Ovary (tissue), 9 donors: ENCODE results near the gene ZMAT3. TPM values are rescaled to one million over a fixed set of nuclear protein-coding genes. Genes with fewer than 3 reads are reported as not detected.

Source experiments
- DNase-seq, 5 donors: peaks; one replicate each; pipeline ENCODE4 v3.0.0-alpha.2; 2019 to 2020
- H3K27ac ChIP-seq, 2 donors: fragments of 200-600 bp; one replicate each; pipeline versions ENCODE4 v1.5.1 to v1.8.0; 2019 to 2022
- H3K27me3 ChIP-seq: fragments of 200-600 bp; one replicate; pipeline ENCODE4 v1.8.0; 2022
- H3K36me3 ChIP-seq: fragments of 200-600 bp; sonication (generic); one replicate; pipeline ENCODE4 v1.5.1; 2019
- H3K4me1 ChIP-seq: one replicate; pipeline ENCODE4 v1.8.1; 2013; ENCODE audit warnings: mild to moderate bottlenecking, moderate library complexity; ENCODE audit not compliant: insufficient read depth
- H3K4me3 ChIP-seq: fragments of 200-600 bp; sonication (generic); one replicate; pipeline ENCODE4 v1.5.1; 2017
- H3K9me3 ChIP-seq, 2 donors: fragments of 200-600 bp in 1 of 2; sonication (generic) in 1 of 2; one replicate each; pipeline versions ENCODE4 v1.5.1 to v1.8.1; 2013 to 2019; ENCODE audit warnings: mild to moderate bottlenecking in 1 of 2, moderate library complexity in 1 of 2
- CTCF ChIP-seq, 3 donors: fragments of 450-650 bp in 2 of 3; fragments of 200-600 bp in 1 of 3; IDR thresholded peaks; one replicate each; pipeline versions ENCODE4 v1.5.1 to v1.8.0; 2016 to 2022; ENCODE audit warnings: antibody characterized with exemption in 3 of 3, mild to moderate bottlenecking in 1 of 3
- EP300 ChIP-seq: sonication (generic); formaldehyde crosslinking; IDR thresholded peaks from one replicate; pipeline ENCODE4 v1.6.1; 2017; ENCODE audit warnings: antibody characterized with exemption
- POLR2A ChIP-seq: fragments of 450-650 bp; IDR thresholded peaks from one replicate; pipeline ENCODE4 v1.6.1; 2017; ENCODE audit warnings: antibody characterized with exemption, mild to moderate bottlenecking, moderate library complexity
- WGBS, 3 donors: extraction: QIAGEN DNeasy Blood & Tissue Kit in 1 of 3; methylation state at CpG; one replicate each; pipeline versions ENCODE4 v1.1.5 to v1.1.7; 2013 to 2017; 5-methylcytosine and 5-hydroxymethylcytosine counted together
- intact Hi-C, 4 donors: fragments of 100-400 bp; cut with DNase I; formaldehyde crosslinking; loops; one replicate each; pipeline versions ENCODE4 v1.11.0 to v1.15.1; 2022 to 2023
- polyA plus RNA-seq, 2 donors: library from polyadenylated mRNA; stranded (reverse); fragments of 200-250 nt in 1 of 2; fragments of 350-450 nt in 1 of 2; fragmentation: Illumina TruSeq in 1 of 2; extraction: RNeasy Lipid Tissue Mini Kit (QIAGEN cat#74804) in 1 of 2; gene quantifications; one replicate each; pipeline ENCODE4 v1.2.3, GENCODE V29; 2013 to 2014
- total RNA-seq, 7 donors: library from RNA; depleted of rRNA in 2 of 7; stranded (reverse); fragments of >200 nt in 2 of 7; fragmentation: NEBNext Ultra II Directional in 3 of 7; extraction: Animal tissue kit (Norgen Biotek cat#: 25700) in 3 of 7; gene quantifications; one replicate each; pipeline versions ENCODE4 v1.1.0 to v1.2.4, GENCODE V29; 2016 to 2023
- donor health status: DM: no; HTN: no; CAD: no; lungs with moderate emphysema.
- donor health status: DM: no; HTN: no; CAD: no.
- donor health status: Bipolar disorder and iron deficiency.
- donor health status: DM: yes; HTN: yes; CAD: no.
- donor health status: DM: no; HTN: no; CAD: no.
- donor health status: DM: yes; HTN: yes; CAD: no.

The ZMAT3 gene
- total and polyA plus RNA-seq, 9 donors: 1.4 to 15.4 (median 11.9) TPM

- WGBS, 3 donors: 14 to 38% (median 27%) methylated on average over 1 of the region's 1 CpG
- H3K4me1 ChIP-seq: no peaks in the 10 kb centered on the region
- no peak overlapping the region for H3K27ac ChIP-seq
- DNase-seq: no peak
- no peaks in the 10 kb centered on the region for H3K36me3 ChIP-seq
- no peaks in the 10 kb centered on the region for H3K9me3 ChIP-seq
- H3K27me3 ChIP-seq: no peaks in the 10 kb centered on the region
- no peak for TF ChIP-seq POLR2A
- TF ChIP-seq CTCF (IDR thresholded peaks at IDR 0.05): no peak
- TF ChIP-seq EP300: no peak
- intact Hi-C loops: no loop called here
- H3K4me3 ChIP-seq: no peak overlapping the region
Measured at GRCh38 chr3:178989821-178990220, 81.8 kb downstream of the ZMAT3 start.

GRCh38 chr3:178987745-178988144 lies 83.9 kb downstream of the ZMAT3 start:
- Histone ChIP-seq H3K9me3 (no peaks in the 10 kb centered on the region), H3K27me3 (no peaks in the 10 kb centered on the region), H3K27ac (no peak overlapping the region), H3K4me1 (no peaks in the 10 kb centered on the region), H3K36me3 (no peaks in the 10 kb centered on the region), H3K4me3 (no peak overlapping the region)
- no peak for DNase-seq
- intact Hi-C loops: no loop called here
- TF ChIP-seq POLR2A (no peak), CTCF (IDR thresholded peaks at IDR 0.05) (no peak), EP300 (no peak)
- WGBS, 3 donors: 89 to 100% (median 99%) methylated on average over 1 of the region's 1 CpG

- H3K9me3 ChIP-seq: no peaks in the 10 kb centered on the region
- H3K4me3 ChIP-seq: no peak overlapping the region
- H3K4me1 ChIP-seq: no peaks in the 10 kb centered on the region
- no peaks in the 10 kb centered on the region for H3K36me3 ChIP-seq
- no peaks in the 10 kb centered on the region for H3K27me3 ChIP-seq
- 26 to 41% (median 27%) methylated on average over 2 of the region's 2 CpGs for whole genome bisulfite sequencing, 3 donors
- H3K27ac ChIP-seq: no peak overlapping the region
- intact Hi-C loops: no loop called here
- no peak for TF ChIP-seq CTCF (IDR thresholded peaks at IDR 0.05)
- no peak for TF ChIP-seq EP300
- TF ChIP-seq POLR2A: no peak
- no peak for DNase-seq
Measured at GRCh38 chr3:178986456-178986855, 85.2 kb downstream of the ZMAT3 start.

GRCh38 chr3:178982137-178982536 lies 89.5 kb downstream of the ZMAT3 start:
- 71 to 79% (median 71%) methylated on average over 4 of the region's 4 CpGs for WGBS, 3 donors
- TF ChIP-seq CTCF (IDR thresholded peaks at IDR 0.05) (no peak), POLR2A (no peak), EP300 (no peak)
- no peaks in the 10 kb centered on the region for H3K4me1 ChIP-seq
- no peak overlapping the region for H3K4me3 ChIP-seq
- intact Hi-C loops: no loop called here
- no peak overlapping the region for H3K27ac ChIP-seq
- no peak for DNase-seq
- no peaks in the 10 kb centered on the region for H3K9me3 ChIP-seq
- no peaks in the 10 kb centered on the region for H3K36me3 ChIP-seq
- H3K27me3 ChIP-seq: no peaks in the 10 kb centered on the region
